SK-N-SH treated with all-trans-retinoic acid at 6 μM for 48 hours (cell line): Measurements from ENCODE around the gene CTCF.

Experiments used
- CREB5 ChIP-seq: fragments of 250-450 bp; sonication (Bioruptor Pico); IDR thresholded peaks from 2 replicates; pipeline ENCODE4 v1.5.1; 2020; ENCODE audit warnings: low read depth, mild to moderate bottlenecking, moderate library complexity
- ESRRG ChIP-seq: fragments of 250-450 bp; sonication (Bioruptor Pico); IDR thresholded peaks from 2 replicates; pipeline ENCODE4 v1.6.1; 2021; ENCODE audit warnings: mild to moderate bottlenecking
- PATZ1 ChIP-seq: fragments of 250-450 bp; sonication (Bioruptor Pico); IDR thresholded peaks from 2 replicates; pipeline ENCODE4 v1.8.0; 2020; ENCODE audit warnings: mild to moderate bottlenecking, moderate library complexity, borderline replicate concordance
- RARB ChIP-seq: fragments of 250-450 bp; sonication (Bioruptor Pico); IDR thresholded peaks from 2 replicates; pipeline ENCODE4 v1.8.0; 2021; ENCODE audit warnings: mild to moderate bottlenecking, moderate library complexity
- SNAI2 ChIP-seq: fragments of 250-450 bp; sonication (Bioruptor Pico); IDR thresholded peaks from 2 replicates; pipeline ENCODE4 v1.5.0; 2020; ENCODE audit warnings: mild to moderate bottlenecking, moderate library complexity

GRCh38 chr16:67673712-67674580 is 111.6 kb downstream of the CTCF start:
- no peak for TF ChIP-seq RARB (CRISPR knock-in tag)
- no peak for TF ChIP-seq CREB5 (CRISPR knock-in tag)
- TF ChIP-seq PATZ1 (CRISPR knock-in tag): no peak
- TF ChIP-seq SNAI2 (CRISPR knock-in tag): no peak
- no peak for TF ChIP-seq ESRRG (CRISPR knock-in tag)
